H9 (cell line): ENCODE measurements around the gene SLC51B. TPM values are rescaled to one million over a fixed set of nuclear protein-coding genes. Genes with fewer than 3 reads are reported as not detected.

Source experiments
- DNase-seq: peaks from one replicate; pipeline ENCODE4 v3.0.0-alpha.2; 2017
- H2AFZ ChIP-seq: one replicate; pipeline ENCODE4 v1.6.1; 2013; ENCODE audit warnings: mild to moderate bottlenecking, low read length, control low read depth, moderate library complexity
- H2AK5ac ChIP-seq: 2 replicates; pipeline ENCODE4 v1.6.1; 2013; ENCODE audit warnings: low read length, control low read depth, mixed read lengths; ENCODE audit not compliant: insufficient read length
- H2BK120ac ChIP-seq: one replicate; pipeline ENCODE4 v1.6.1; 2013; ENCODE audit warnings: low read depth, mild to moderate bottlenecking, low read length, control low read depth, inconsistent platforms; ENCODE audit not compliant: poor library complexity, severe bottlenecking
- H2BK12ac ChIP-seq: 2 replicates; pipeline ENCODE4 v1.6.1; 2013; ENCODE audit warnings: low read length, control low read depth, mixed read lengths, low read depth; ENCODE audit not compliant: insufficient read length
- H2BK15ac ChIP-seq: 2 replicates; pipeline ENCODE4 v1.6.1; 2013; ENCODE audit warnings: low read depth, low read length, control low read depth
- H2BK20ac ChIP-seq: one replicate; pipeline ENCODE4 v1.6.1; 2013; ENCODE audit warnings: low read depth, mild to moderate bottlenecking, low read length, control low read depth, inconsistent platforms; ENCODE audit not compliant: poor library complexity, severe bottlenecking
- H2BK5ac ChIP-seq: 2 replicates; pipeline ENCODE4 v1.6.1; 2013; ENCODE audit warnings: low read length, control low read depth, mixed read lengths; ENCODE audit not compliant: insufficient read length
- H3K14ac ChIP-seq: 2 replicates; pipeline ENCODE4 v1.6.1; 2013; ENCODE audit warnings: low read length, control low read depth; ENCODE audit not compliant: insufficient read depth
- H3K18ac ChIP-seq: 2 replicates; pipeline ENCODE4 v1.6.1; 2013; ENCODE audit warnings: low read depth, mild to moderate bottlenecking, mixed read lengths, low read length, control low read depth; ENCODE audit not compliant: insufficient read length
- H3K23ac ChIP-seq: 2 replicates; pipeline ENCODE4 v1.6.1; 2013; ENCODE audit warnings: low read length, control low read depth, mixed read lengths, low read depth; ENCODE audit not compliant: insufficient read length
- H3K23me2 ChIP-seq: 2 replicates; pipeline ENCODE4 v1.6.1; 2013; ENCODE audit warnings: low read depth, mild to moderate bottlenecking, mixed read lengths, low read length, control low read depth; ENCODE audit not compliant: insufficient read length, poor library complexity, severe bottlenecking
- H3K27ac ChIP-seq: 2 replicates; pipeline ENCODE4 v1.5.1; 2013; ENCODE audit warnings: low read length, control low read depth, mixed read lengths, low read depth; ENCODE audit not compliant: insufficient read length
- H3K27me3 ChIP-seq: 2 replicates; pipeline ENCODE4 v1.6.1; 2013; ENCODE audit warnings: low read length, control low read depth, inconsistent platforms; ENCODE audit not compliant: insufficient read depth
- H3K4ac ChIP-seq: 2 replicates; pipeline ENCODE4 v1.6.1; 2013; ENCODE audit warnings: low read depth, mild to moderate bottlenecking, control low read depth, inconsistent platforms, low read length, moderate library complexity
- H3K4me1 ChIP-seq: 2 replicates; pipeline ENCODE4 v1.6.1; 2013; ENCODE audit warnings: low read length, control low read depth, inconsistent platforms; ENCODE audit not compliant: insufficient read depth
- H3K4me2 ChIP-seq: 2 replicates; pipeline ENCODE4 v1.6.1; 2013; ENCODE audit warnings: low read length, control low read depth, mixed read lengths; ENCODE audit not compliant: insufficient read length, insufficient read depth
- H3K56ac ChIP-seq: 2 replicates; pipeline ENCODE4 v1.6.1; 2013; ENCODE audit warnings: low read depth, mild to moderate bottlenecking, mixed read lengths, low read length, control low read depth; ENCODE audit not compliant: insufficient read length
- H3K79me1 ChIP-seq: 2 replicates; pipeline ENCODE4 v1.6.1; 2013; ENCODE audit warnings: low read depth, mild to moderate bottlenecking, moderate library complexity, low read length, control low read depth, inconsistent platforms; ENCODE audit not compliant: insufficient read depth, poor library complexity, severe bottlenecking
- H3K79me2 ChIP-seq: 2 replicates; pipeline ENCODE4 v1.6.1; 2013; ENCODE audit warnings: low read length, control low read depth, inconsistent platforms; ENCODE audit not compliant: insufficient read depth
- H3K9ac ChIP-seq: 2 replicates; pipeline ENCODE4 v1.6.1; 2013; ENCODE audit warnings: low read length, control low read depth, mixed read lengths; ENCODE audit not compliant: insufficient read length; ENCODE audit errors: extremely low read depth
- H3K9me3 ChIP-seq: one replicate; pipeline ENCODE4 v1.6.1; 2013; ENCODE audit warnings: low read depth, low read length, inconsistent platforms; ENCODE audit not compliant: control insufficient read depth
- H3T11ph ChIP-seq: one replicate; pipeline ENCODE4 v1.6.1; 2013; ENCODE audit warnings: mild to moderate bottlenecking, low read length, control low read depth, inconsistent platforms
- H4K20me1 ChIP-seq: one replicate; pipeline ENCODE4 v1.6.1; 2013; ENCODE audit not compliant: control insufficient read depth, insufficient read length, insufficient read depth
- H4K5ac ChIP-seq: 2 replicates; pipeline ENCODE4 v1.6.1; 2013; ENCODE audit warnings: low read depth, mild to moderate bottlenecking, mixed read lengths, low read length, control low read depth; ENCODE audit not compliant: insufficient read length
- H4K8ac ChIP-seq: replicated peaks from 2 replicates; pipeline ENCODE4 v1.6.1; 2013; ENCODE audit warnings: low read length, control low read depth, mixed read lengths, low read depth; ENCODE audit not compliant: insufficient read length
- H4K91ac ChIP-seq: 2 replicates; pipeline ENCODE4 v1.6.1; 2013; ENCODE audit warnings: low read depth, mild to moderate bottlenecking, moderate library complexity, mixed read lengths, low read length, control low read depth; ENCODE audit not compliant: insufficient read length
- H3K27ac Mint-ChIP-seq, 3 experiments: 2 replicates in 2 of 3; 3 replicates in 1 of 3; pipeline ENCODE4 v1.8.0; 2020 to 2021; ENCODE audit warnings: mixed read lengths in 3 of 3, mild to moderate bottlenecking in 1 of 3, moderate library complexity in 1 of 3
- H3K27me3 Mint-ChIP-seq: 2 replicates; pipeline ENCODE4 v1.8.0; 2021; ENCODE audit warnings: low read depth, mild to moderate bottlenecking, moderate library complexity, mixed read lengths
- H3K36me3 Mint-ChIP-seq, 3 experiments: 2 replicates in 2 of 3; 3 replicates in 1 of 3; pipeline ENCODE4 v1.8.0; 2020 to 2021; ENCODE audit warnings: low read depth in 3 of 3, mixed read lengths in 3 of 3; ENCODE audit not compliant: insufficient read depth in 1 of 3
- H3K4me1 Mint-ChIP-seq, 2 experiments: 2 replicates each; pipeline ENCODE4 v1.8.0; 2020; ENCODE audit warnings: mixed read lengths in 2 of 2
- H3K4me3 Mint-ChIP-seq, 2 experiments: 2 replicates in 1 of 2; 3 replicates in 1 of 2; pipeline ENCODE4 v1.8.0; 2020 to 2021; ENCODE audit warnings: mild to moderate bottlenecking in 2 of 2, mixed read lengths in 2 of 2, moderate library complexity in 1 of 2
- H3K9me3 Mint-ChIP-seq, 2 experiments: 2 replicates in 1 of 2; 3 replicates in 1 of 2; pipeline ENCODE4 v1.8.0; 2020; ENCODE audit warnings: mild to moderate bottlenecking in 2 of 2, mixed read lengths in 2 of 2, moderate library complexity in 1 of 2
- CTCF ChIP-seq: fragments of 200-600 bp; sonication (generic); conservative IDR thresholded peaks from 3 replicates; pipeline ENCODE4 v1.8.0; 2021; ENCODE audit warnings: antibody characterized with exemption, mild to moderate bottlenecking
- WGBS: extraction: QIAGEN DNeasy Blood & Tissue Kit; methylation state at CpG from one replicate; pipeline ENCODE4 v1.1.7; 2013; ENCODE audit warnings: missing lambda C conversion rate, low lambda C conversion rate, mixed read lengths; ENCODE audit not compliant: insufficient read length; ENCODE audit errors: extremely low coverage; 5-methylcytosine and 5-hydroxymethylcytosine counted together
- total RNA-seq: library from RNA; stranded (reverse); gene quantifications from 2 replicates; pipeline ENCODE4 v1.2.1, GENCODE V29; 2021

Gene SLC51B
- total RNA-seq, 1 experiment from 2014 or later, result not detected

- H2BK20ac ChIP-seq, result no peak overlapping the region
- no peak overlapping the region for H2AFZ ChIP-seq
- H4K5ac ChIP-seq, result no peak overlapping the region
- no peak overlapping the region for H2BK5ac ChIP-seq
- no peak overlapping the region for H3K14ac ChIP-seq
- H3K9ac ChIP-seq, result no peak overlapping the region
- no peak overlapping the region for H3K4me2 ChIP-seq
- H3K18ac ChIP-seq, result no peak overlapping the region
- no peak overlapping the region for H3K56ac ChIP-seq
- no peaks in the 10 kb centered on the region for H3K27me3 ChIP-seq
- peaks cover 10 to 17% of the 10 kb centered on the region in 2 experiments for H3K4me1 Mint-ChIP-seq
- H3K9me3 ChIP-seq, result no peaks in the 10 kb centered on the region
- no peak overlapping the region for H4K8ac ChIP-seq
- H2BK12ac ChIP-seq, result no peak overlapping the region
- no peaks in the 10 kb centered on the region for H3K27me3 Mint-ChIP-seq
- no peak overlapping the region for H3K27ac ChIP-seq
- H3K79me1 ChIP-seq, result no peaks in the 10 kb centered on the region
- H3K9me3 Mint-ChIP-seq, result no peaks in the 10 kb centered on the region
- H3K23ac ChIP-seq, result no peak overlapping the region
- no peak overlapping the region for H3K27ac Mint-ChIP-seq
- no peak overlapping the region for H4K91ac ChIP-seq
- H3K36me3 Mint-ChIP-seq, result peaks cover 8 to 26% (median 20%) of the 10 kb centered on the region in 3 experiments; a peak in 6 of 7 replicates
- no peak overlapping the region for H2AK5ac ChIP-seq
- H3K4me3 Mint-ChIP-seq, result no peak overlapping the region
- no peak for DNase-seq
- no peaks in the 10 kb centered on the region for H3K79me2 ChIP-seq
- H3K4me1 ChIP-seq, result no peaks in the 10 kb centered on the region
- H3K23me2 ChIP-seq, result no peaks in the 10 kb centered on the region
- WGBS, result no CpG with 5 or more reads among the region's 3 CpGs
- no peak overlapping the region for H3T11ph ChIP-seq
- no peak overlapping the region for H2BK15ac ChIP-seq
- no peak overlapping the region for H2BK120ac ChIP-seq
- H3K4ac ChIP-seq, result no peak overlapping the region
- TF ChIP-seq CTCF, result no peak
- no peaks in the 10 kb centered on the region for H4K20me1 ChIP-seq
These were observed 40.2 kb upstream of the SLC51B start for GRCh38 chr15:65004993-65005392.
